ENCODE measurements around the gene PFKFB4. TPM values are rescaled to one million over a fixed set of nuclear protein-coding genes. Genes with fewer than 3 reads are reported as not detected.

The PFKFB4 gene
- total and polyA plus RNA-seq, 4 experiments from 2014 or later, result 2.5 to 2.7 (median 2.6) TPM

GRCh38 chr3:48569400-48569799, 12.8 kb upstream of the PFKFB4 start:
- Histone ChIP-seq H3K36me3 (ENCODE audit: insufficient read depth, low read length) (no peaks in the 10 kb centered on the region), H3K4me3 (ENCODE audit: low read length in 2 of 2) (no peak overlapping the region), H3K9me3 (ENCODE audit: control insufficient read depth in 1 of 2, low read length in 2 of 2) (no peaks in the 10 kb centered on the region), H3K4me1 (ENCODE audit: insufficient read depth, low read length) (no peaks in the 10 kb centered on the region), H3K27me3 (ENCODE audit: insufficient read depth, low read length) (no peaks in the 10 kb centered on the region), H3K27ac (ENCODE audit: low read depth, low read length) (no peak overlapping the region)
- Mint-ChIP-seq H3K9me3 (no peaks in the 10 kb centered on the region), H3K4me1 (peaks cover 0 to 7% (median 0%) of the 10 kb centered on the region in 4 donors), H3K36me3 (no peaks in the 10 kb centered on the region), H3K4me3 (no peak overlapping the region), H3K27me3 (no peaks in the 10 kb centered on the region), H3K27ac (no peak overlapping the region)
- POLR2A ChIA-PET (ENCODE audit: partially characterized antibody), result no interaction called here
- CTCF ChIA-PET (ENCODE audit: partially characterized antibody), result interaction anchor here (1.0 to 1.6 kb wide), 2 partner anchors 20 to 133 kb away, joined by 3 to 4 read pairs; no protein-coding TSS in a partner anchor
- DNase-seq, result no peak
- intact Hi-C loops (cut with micrococcal nuclease), result no loop called here

DNA sequence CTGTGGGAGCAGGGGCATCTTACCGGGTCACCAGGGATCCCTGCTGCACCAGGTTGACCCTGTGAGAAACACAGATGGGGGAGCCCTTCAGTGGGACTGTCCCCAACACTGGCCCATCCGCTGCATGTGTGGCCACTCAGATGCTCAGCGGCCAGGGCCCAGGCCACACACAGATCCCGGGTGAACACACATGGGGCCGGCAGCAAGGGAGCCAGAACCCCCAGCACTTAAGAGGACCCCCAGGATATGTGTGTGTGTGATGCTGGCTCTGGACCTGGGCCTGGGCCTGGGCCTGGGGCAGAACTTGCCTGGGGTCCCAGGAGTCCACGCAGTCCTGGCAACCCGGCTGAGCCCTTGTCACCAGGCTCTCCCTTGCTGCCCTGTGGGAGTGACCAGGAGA, 11.9 kb upstream of the PFKFB4 start:
- Mint-ChIP-seq H3K27ac (no peak overlapping the region), H3K4me3 (no peak overlapping the region), H3K36me3 (no peaks in the 10 kb centered on the region), H3K4me1 (peaks cover 0 to 7% (median 0%) of the 10 kb centered on the region in 4 donors), H3K27me3 (no peaks in the 10 kb centered on the region), H3K9me3 (no peaks in the 10 kb centered on the region)
- CTCF ChIA-PET (ENCODE audit: partially characterized antibody), result interaction anchor here (1.0 kb wide), 1 partner anchor 132 kb away, joined by 3 read pairs; no protein-coding TSS in a partner anchor
- H3K9me3 ChIP-seq (ENCODE audit: control insufficient read depth in 1 of 2, low read length in 2 of 2), result no peaks in the 10 kb centered on the region
- DNase-seq, result no peak
- POLR2A ChIA-PET (ENCODE audit: partially characterized antibody), result no interaction called here
- intact Hi-C loops (cut with micrococcal nuclease), result no loop called here
- H3K27me3 ChIP-seq (ENCODE audit: insufficient read depth, low read length), result no peaks in the 10 kb centered on the region
- no peak overlapping the region for H3K27ac ChIP-seq (ENCODE audit: low read depth, low read length)
- no peaks in the 10 kb centered on the region for H3K36me3 ChIP-seq (ENCODE audit: insufficient read depth, low read length)
- H3K4me3 ChIP-seq (ENCODE audit: low read length in 2 of 2), result no peak overlapping the region
- no peaks in the 10 kb centered on the region for H3K4me1 ChIP-seq (ENCODE audit: insufficient read depth, low read length)

DNA sequence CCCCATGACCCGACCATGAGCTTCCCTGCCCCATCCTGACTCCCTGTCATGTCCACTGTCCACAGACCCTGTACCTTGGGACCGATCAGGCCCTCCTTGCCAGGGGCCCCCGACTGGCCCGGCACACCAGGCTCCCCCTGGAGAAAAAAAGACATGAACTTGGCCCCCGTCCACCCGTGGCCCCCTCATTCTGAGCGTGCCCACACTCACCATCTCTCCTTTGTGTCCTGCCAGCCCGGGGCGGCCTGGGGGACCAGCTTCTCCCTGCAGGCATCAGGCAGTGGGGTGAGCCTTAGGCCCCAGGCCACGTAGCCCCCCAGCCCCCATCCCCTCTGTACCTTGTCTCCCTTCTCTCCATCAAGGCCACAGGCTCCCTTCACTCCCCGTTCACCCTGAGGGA, 10.9 kb upstream of the PFKFB4 start:
- Mint-ChIP-seq H3K27ac (peak overlapping the region in 1 of 7 donors; percentile 12), H3K36me3 (no peaks in the 10 kb centered on the region), H3K4me1 (peaks cover 0 to 12% (median 0%) of the 10 kb centered on the region in 4 donors), H3K27me3 (no peaks in the 10 kb centered on the region), H3K9me3 (no peaks in the 10 kb centered on the region), H3K4me3 (no peak overlapping the region)
- Histone ChIP-seq H3K9me3 (ENCODE audit: control insufficient read depth in 1 of 2, low read length in 2 of 2) (no peaks in the 10 kb centered on the region), H3K27ac (ENCODE audit: low read depth, low read length) (no peak overlapping the region), H3K4me3 (ENCODE audit: low read length in 2 of 2) (no peak overlapping the region), H3K4me1 (ENCODE audit: insufficient read depth, low read length) (no peaks in the 10 kb centered on the region), H3K27me3 (ENCODE audit: insufficient read depth, low read length) (no peaks in the 10 kb centered on the region), H3K36me3 (ENCODE audit: insufficient read depth, low read length) (no peaks in the 10 kb centered on the region)
- DNase-seq, result no peak
- intact Hi-C loops (cut with micrococcal nuclease), result no loop called here
- ChIA-PET CTCF (ENCODE audit: partially characterized antibody) (no interaction called here), POLR2A (ENCODE audit: partially characterized antibody) (no interaction called here)

GRCh38 chr3:48567090-48567489, 10.5 kb upstream of the PFKFB4 start:
- H3K36me3 Mint-ChIP-seq, result no peaks in the 10 kb centered on the region
- no peaks in the 10 kb centered on the region for H3K36me3 ChIP-seq (ENCODE audit: insufficient read depth, low read length)
- H3K4me3 ChIP-seq (ENCODE audit: low read length in 2 of 2), result no peak overlapping the region
- H3K9me3 Mint-ChIP-seq, result no peaks in the 10 kb centered on the region
- peak overlapping the region in 1 of 7 donors; percentile 61 for H3K27ac Mint-ChIP-seq
- H3K27ac ChIP-seq (ENCODE audit: low read depth, low read length), result no peak overlapping the region
- H3K27me3 ChIP-seq (ENCODE audit: insufficient read depth, low read length), result no peaks in the 10 kb centered on the region
- H3K4me3 Mint-ChIP-seq, result no peak overlapping the region
- intact Hi-C loops (cut with micrococcal nuclease), result no loop called here
- H3K4me1 Mint-ChIP-seq, result peaks cover 0 to 12% (median 0%) of the 10 kb centered on the region in 4 donors
- ChIA-PET POLR2A (ENCODE audit: partially characterized antibody) (no interaction called here), CTCF (ENCODE audit: partially characterized antibody) (no interaction called here)
- no peaks in the 10 kb centered on the region for H3K27me3 Mint-ChIP-seq
- no peaks in the 10 kb centered on the region for H3K9me3 ChIP-seq (ENCODE audit: control insufficient read depth in 1 of 2, low read length in 2 of 2)
- no peaks in the 10 kb centered on the region for H3K4me1 ChIP-seq (ENCODE audit: insufficient read depth, low read length)
- DNase-seq, result no peak

- intact Hi-C loops (cut with micrococcal nuclease), result no loop called here
- no peaks in the 10 kb centered on the region for H3K36me3 Mint-ChIP-seq
- H3K27me3 Mint-ChIP-seq, result no peaks in the 10 kb centered on the region
- H3K27ac Mint-ChIP-seq, result peak overlapping the region in 1 of 7 donors; percentile 59
- ChIA-PET CTCF (ENCODE audit: partially characterized antibody) (no interaction called here), POLR2A (ENCODE audit: partially characterized antibody) (no interaction called here)
- no peaks in the 10 kb centered on the region for H3K9me3 Mint-ChIP-seq
- H3K27me3 ChIP-seq (ENCODE audit: insufficient read depth, low read length), result no peaks in the 10 kb centered on the region
- H3K9me3 ChIP-seq (ENCODE audit: control insufficient read depth in 1 of 2, low read length in 2 of 2), result no peaks in the 10 kb centered on the region
- peaks cover 0 to 12% (median 0%) of the 10 kb centered on the region in 4 donors for H3K4me1 Mint-ChIP-seq
- H3K4me1 ChIP-seq (ENCODE audit: insufficient read depth, low read length), result no peaks in the 10 kb centered on the region
- DNase-seq, result no peak
- H3K4me3 ChIP-seq (ENCODE audit: low read length in 2 of 2), result no peak overlapping the region
- H3K27ac ChIP-seq (ENCODE audit: low read depth, low read length), result no peak overlapping the region
- no peaks in the 10 kb centered on the region for H3K36me3 ChIP-seq (ENCODE audit: insufficient read depth, low read length)
- H3K4me3 Mint-ChIP-seq, result no peak overlapping the region
These were observed 9.8 kb upstream of the PFKFB4 start for GRCh38 chr3:48566401-48566760.

DNA sequence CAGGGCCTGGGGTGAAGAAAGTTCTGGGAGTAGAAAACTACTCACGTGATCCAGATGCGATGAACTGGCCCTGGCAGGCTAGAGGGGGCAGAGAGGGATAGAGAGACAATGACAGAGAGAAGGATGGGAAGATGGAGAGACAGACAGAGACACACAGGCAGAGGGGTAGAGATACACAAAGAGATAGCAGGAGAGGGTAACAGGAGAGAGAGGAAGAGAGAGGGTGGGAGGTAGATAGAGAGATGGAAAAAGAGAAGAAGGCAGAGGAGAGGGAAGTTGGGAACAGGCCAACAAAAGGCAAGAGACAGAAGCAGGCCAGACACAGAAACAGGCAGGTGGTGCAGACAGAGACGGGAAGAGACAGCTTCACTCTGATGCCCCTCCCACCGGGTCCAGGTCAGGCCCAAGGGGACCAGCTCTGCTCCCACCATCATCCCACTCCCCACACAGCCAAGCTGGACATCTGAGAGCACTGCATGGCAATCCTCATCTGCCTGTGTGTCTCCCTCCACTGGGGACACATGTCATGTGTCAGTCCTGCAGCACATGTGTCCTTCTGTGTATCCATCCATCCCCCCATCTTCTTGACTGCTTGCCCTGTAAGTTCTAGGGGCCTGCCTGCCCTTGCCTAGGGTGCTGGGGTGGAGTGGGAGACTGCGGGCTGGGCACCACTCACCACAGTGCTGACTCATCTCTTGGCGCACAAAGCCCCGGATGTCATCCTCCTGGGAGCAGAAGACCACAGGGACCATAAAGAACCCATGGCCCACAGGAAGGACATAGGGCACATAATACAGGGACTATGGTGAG, 9.2 kb upstream of the PFKFB4 start:
- no peaks in the 10 kb centered on the region for H3K9me3 ChIP-seq (ENCODE audit: control insufficient read depth in 1 of 2, low read length in 2 of 2)
- Mint-ChIP-seq H3K27ac (peak overlapping the region in 3 of 7 donors; percentile 5 to 82 (median 58)), H3K4me1 (peaks cover 0 to 12% (median 0%) of the 10 kb centered on the region in 4 donors), H3K27me3 (no peaks in the 10 kb centered on the region), H3K36me3 (no peaks in the 10 kb centered on the region), H3K9me3 (no peaks in the 10 kb centered on the region), H3K4me3 (no peak overlapping the region)
- no peak for DNase-seq
- no peaks in the 10 kb centered on the region for H3K4me1 ChIP-seq (ENCODE audit: insufficient read depth, low read length)
- H3K27ac ChIP-seq (ENCODE audit: low read depth, low read length), result no peak overlapping the region
- H3K27me3 ChIP-seq (ENCODE audit: insufficient read depth, low read length), result no peaks in the 10 kb centered on the region
- H3K4me3 ChIP-seq (ENCODE audit: low read length in 2 of 2), result no peak overlapping the region
- ChIA-PET POLR2A (ENCODE audit: partially characterized antibody) (no interaction called here), CTCF (ENCODE audit: partially characterized antibody) (no interaction called here)
- intact Hi-C loops (cut with micrococcal nuclease), result no loop called here
- no peaks in the 10 kb centered on the region for H3K36me3 ChIP-seq (ENCODE audit: insufficient read depth, low read length)

- no peak overlapping the region for H3K27ac Mint-ChIP-seq
- Histone ChIP-seq H3K9me3 (ENCODE audit: control insufficient read depth in 1 of 2, low read length in 2 of 2) (no peaks in the 10 kb centered on the region), H3K27ac (ENCODE audit: low read depth, low read length) (no peak overlapping the region), H3K4me3 (ENCODE audit: low read length in 2 of 2) (no peak overlapping the region), H3K36me3 (ENCODE audit: insufficient read depth, low read length) (no peaks in the 10 kb centered on the region), H3K4me1 (ENCODE audit: insufficient read depth, low read length) (no peaks in the 10 kb centered on the region), H3K27me3 (ENCODE audit: insufficient read depth, low read length) (no peaks in the 10 kb centered on the region)
- H3K27me3 Mint-ChIP-seq, result no peaks in the 10 kb centered on the region
- intact Hi-C loops (cut with micrococcal nuclease), result no loop called here
- peaks cover 0 to 12% (median 0%) of the 10 kb centered on the region in 4 donors for H3K4me1 Mint-ChIP-seq
- H3K9me3 Mint-ChIP-seq, result no peaks in the 10 kb centered on the region
- H3K4me3 Mint-ChIP-seq, result no peak overlapping the region
- no peaks in the 10 kb centered on the region for H3K36me3 Mint-ChIP-seq
- ChIA-PET CTCF (ENCODE audit: partially characterized antibody) (no interaction called here), POLR2A (ENCODE audit: partially characterized antibody) (no interaction called here)
- DNase-seq, result no peak
These were observed 8.6 kb upstream of the PFKFB4 start for GRCh38 chr3:48565186-48565585.
